ENCODE measurements around the gene DPYSL5.

DNA sequence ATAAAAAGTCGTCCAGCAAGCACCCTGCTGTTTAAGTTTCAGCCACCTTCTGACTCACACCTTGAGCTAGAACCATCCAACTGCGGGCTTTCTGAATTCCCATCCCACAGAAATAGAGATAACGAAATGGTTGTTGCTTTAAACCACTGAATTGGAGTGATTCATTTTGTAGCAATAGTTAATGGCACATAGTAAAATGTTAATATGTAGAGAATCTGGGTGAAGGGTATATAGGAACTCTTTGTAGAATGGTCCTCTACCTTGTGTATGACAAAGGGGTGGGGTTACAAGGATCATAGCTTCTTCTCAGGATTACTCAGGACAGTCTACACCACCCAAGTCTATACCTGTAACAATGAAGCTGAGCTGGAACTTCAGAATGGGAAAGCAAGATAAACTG lies 120.1 kb downstream of the DPYSL5 start:
- TF ChIP-seq CTCF (IDR thresholded peaks at IDR 0.05) = no peak
- no peak for TF ChIP-seq POLR2A (IDR thresholded peaks at IDR 0.05)

Measured in right lobe of liver (tissue), 4 donors.